Bronchial epithelial cell (primary cell): ENCODE data around the gene COMMD1. TPM values are rescaled to one million over a fixed set of nuclear protein-coding genes. Genes with fewer than 3 reads are reported as not detected.

Source experiments
- DNase-seq: peaks from one replicate; pipeline ENCODE4 v3.0.0-alpha.2; 2010; ENCODE audit warnings: low read depth
- FAIRE-seq: peaks from 2 replicates; lab custom pipeline; 2011; peaks lifted over from hg19 to GRCh38; lab: Jason Lieb, UNC
- H3K27me3 ChIP-seq: 2 replicates; pipeline ENCODE4 v1.5.1; 2011; ENCODE audit warnings: low read length; ENCODE audit not compliant: control insufficient read depth, insufficient read depth
- H3K36me3 ChIP-seq: 2 replicates; pipeline ENCODE4 v1.5.1; 2011; ENCODE audit warnings: low read length; ENCODE audit not compliant: control insufficient read depth, insufficient read depth
- H3K4me3 ChIP-seq: 2 replicates; pipeline ENCODE4 v1.5.1; 2011; ENCODE audit warnings: mild to moderate bottlenecking, low read depth, low read length, control low read depth
- total RNA-seq: library from RNA; depleted of rRNA; stranded (reverse); fragments of >200 nt; gene quantifications from 2 replicates; pipeline ENCODE4 v1.2.1, GENCODE V29; 2014
- TF ChIP-seq, protein P1 (sequence below): IDR thresholded peaks from 2 replicates; pipeline ENCODE4 v1.5.1; 2011; ENCODE audit warnings: mild to moderate bottlenecking, moderate library complexity, low read length, control low read depth, inconsistent platforms; ENCODE audit not compliant: insufficient read depth, severe bottlenecking

The COMMD1 gene
- total RNA-seq, 1 donor from 2014 or later: 30.5 TPM

GRCh38 chr2:61948661-61949457, 43.4 kb downstream of the COMMD1 start:
- no peaks in the 10 kb centered on the region for H3K27me3 ChIP-seq
- H3K4me3 ChIP-seq: no peak overlapping the region
- DNase-seq (no peak), FAIRE-seq (no peak)
- TF ChIP-seq, protein P1, sequence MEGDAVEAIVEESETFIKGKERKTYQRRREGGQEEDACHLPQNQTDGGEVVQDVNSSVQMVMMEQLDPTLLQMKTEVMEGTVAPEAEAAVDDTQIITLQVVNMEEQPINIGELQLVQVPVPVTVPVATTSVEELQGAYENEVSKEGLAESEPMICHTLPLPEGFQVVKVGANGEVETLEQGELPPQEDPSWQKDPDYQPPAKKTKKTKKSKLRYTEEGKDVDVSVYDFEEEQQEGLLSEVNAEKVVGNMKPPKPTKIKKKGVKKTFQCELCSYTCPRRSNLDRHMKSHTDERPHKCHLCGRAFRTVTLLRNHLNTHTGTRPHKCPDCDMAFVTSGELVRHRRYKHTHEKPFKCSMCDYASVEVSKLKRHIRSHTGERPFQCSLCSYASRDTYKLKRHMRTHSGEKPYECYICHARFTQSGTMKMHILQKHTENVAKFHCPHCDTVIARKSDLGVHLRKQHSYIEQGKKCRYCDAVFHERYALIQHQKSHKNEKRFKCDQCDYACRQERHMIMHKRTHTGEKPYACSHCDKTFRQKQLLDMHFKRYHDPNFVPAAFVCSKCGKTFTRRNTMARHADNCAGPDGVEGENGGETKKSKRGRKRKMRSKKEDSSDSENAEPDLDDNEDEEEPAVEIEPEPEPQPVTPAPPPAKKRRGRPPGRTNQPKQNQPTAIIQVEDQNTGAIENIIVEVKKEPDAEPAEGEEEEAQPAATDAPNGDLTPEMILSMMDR: no peak
- H3K36me3 ChIP-seq: no peaks in the 10 kb centered on the region

DNA sequence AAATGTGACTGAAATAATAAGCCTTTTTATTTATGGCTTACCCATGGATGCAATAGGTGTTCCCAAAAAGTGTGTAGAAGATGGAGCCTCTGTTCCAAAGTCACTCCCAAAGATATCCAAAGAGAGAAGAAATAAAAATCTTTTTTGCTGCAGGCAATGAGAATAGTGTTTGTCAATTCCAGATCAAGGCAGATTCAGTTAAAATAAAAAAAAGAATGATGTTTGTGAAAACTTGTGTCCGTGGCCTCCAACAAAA, 43.9 kb downstream of the COMMD1 start:
- FAIRE-seq: no peak
- TF ChIP-seq, protein P1: no peak
- no peak for DNase-seq
- no peak overlapping the region for H3K4me3 ChIP-seq
- no peaks in the 10 kb centered on the region for H3K36me3 ChIP-seq
- H3K27me3 ChIP-seq: no peaks in the 10 kb centered on the region

GRCh38 chr2:61949714-61950560, 44.5 kb downstream of the COMMD1 start:
- H3K4me3 ChIP-seq: no peak overlapping the region
- FAIRE-seq (no peak), DNase-seq (peak; percentile 46)
- no peaks in the 10 kb centered on the region for H3K36me3 ChIP-seq
- TF ChIP-seq, protein P1: no peak
- H3K27me3 ChIP-seq: no peaks in the 10 kb centered on the region

GRCh38 chr2:61950571-61951315, 45.3 kb downstream of the COMMD1 start:
- Histone ChIP-seq H3K27me3 (no peaks in the 10 kb centered on the region), H3K36me3 (no peaks in the 10 kb centered on the region), H3K4me3 (no peak overlapping the region)
- TF ChIP-seq, protein P1: no peak
- DNase-seq (peak; percentile 13), FAIRE-seq (no peak)

- Histone ChIP-seq H3K4me3 (no peak overlapping the region), H3K27me3 (no peaks in the 10 kb centered on the region), H3K36me3 (no peaks in the 10 kb centered on the region)
- DNase-seq: no peak
- FAIRE-seq: no peak
- TF ChIP-seq, protein P1: no peak
Observed at GRCh38 chr2:61951881-61952280, 46.4 kb downstream of the COMMD1 start.
